HG03175 (cell line): Measurements from ENCODE around the gene CGNL1.

ENCODE experiments used
- ATAC-seq: cut with Tn5 transposase; IDR thresholded peaks from one replicate; pipeline ENCODE4 v1.9.1; 2021; ENCODE audit warnings: mild to moderate bottlenecking, moderate library complexity; ENCODE audit not compliant: unreplicated experiment

The CGNL1 gene

DNA sequence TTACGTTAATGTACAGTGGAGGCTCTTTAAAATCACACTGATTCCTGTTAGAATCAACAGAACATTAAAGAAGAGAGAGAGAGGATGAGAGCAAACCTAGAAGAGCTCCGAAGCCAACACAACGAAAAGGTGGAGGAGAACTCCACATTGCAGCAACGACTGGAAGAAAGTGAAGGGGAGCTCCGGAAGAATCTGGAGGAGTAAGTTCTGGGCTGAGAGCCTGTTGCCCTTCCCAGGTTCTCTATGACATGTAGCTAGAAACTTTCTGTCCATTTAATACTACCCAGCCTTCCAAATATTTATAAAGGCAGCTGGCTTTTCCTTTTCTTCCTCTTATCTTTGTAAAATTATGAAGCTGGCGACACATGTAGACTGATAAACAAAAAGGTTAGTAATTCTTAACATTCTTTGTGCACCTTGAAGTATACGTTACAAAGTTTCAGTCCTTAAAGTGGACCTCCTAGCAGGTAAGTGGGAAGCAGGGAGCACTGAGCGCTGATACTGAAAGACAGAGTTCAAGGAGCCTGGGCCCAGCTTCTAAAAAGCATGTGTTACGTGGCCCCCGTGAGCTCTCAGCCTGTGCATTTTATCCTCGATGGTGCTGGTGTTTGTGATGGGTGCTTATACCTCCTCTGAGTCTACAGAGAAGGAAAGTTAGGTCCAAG is 75.9 kb downstream of the CGNL1 start:
- ATAC-seq, result no peak

DNA sequence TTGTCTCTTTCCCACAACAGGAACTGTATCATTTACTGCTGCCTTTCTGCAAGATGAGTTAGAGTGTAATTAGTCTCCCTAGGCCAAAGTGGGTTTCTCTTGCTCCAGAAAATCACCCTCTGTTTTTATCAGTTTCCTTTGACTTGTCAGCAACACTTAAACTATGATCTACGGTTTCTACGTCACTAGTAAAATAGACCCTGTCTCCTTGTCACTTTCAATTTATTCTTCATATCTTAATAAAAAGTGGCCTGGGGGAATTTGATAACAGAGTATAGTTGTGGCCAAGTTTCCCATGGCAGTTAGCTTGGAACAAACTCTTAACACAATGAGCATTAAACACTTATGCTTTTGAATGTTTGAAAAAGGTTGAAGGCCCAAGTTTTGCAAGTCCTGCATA is 79.6 kb downstream of the CGNL1 start:
- ATAC-seq, result no peak

DNA sequence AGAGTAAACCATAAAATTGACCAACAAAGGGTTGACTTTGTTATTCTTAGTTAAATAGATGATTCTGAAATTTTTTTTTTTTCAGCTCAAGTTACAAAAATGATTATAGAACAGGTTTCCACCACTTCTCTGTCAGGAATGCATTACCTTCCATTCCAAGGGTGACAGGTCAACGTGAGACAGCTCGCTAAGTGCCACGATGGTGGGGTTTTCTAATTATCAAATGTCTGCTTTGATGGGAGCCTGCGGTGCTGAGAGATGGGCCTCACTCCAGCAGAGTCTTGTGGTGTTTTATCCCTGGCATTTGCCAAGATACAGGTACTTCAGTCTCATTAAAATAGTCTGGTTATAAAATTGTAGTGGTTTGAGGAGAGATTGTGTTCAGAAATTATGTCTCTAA is 80.3 kb downstream of the CGNL1 start:
- ATAC-seq, result no peak

DNA sequence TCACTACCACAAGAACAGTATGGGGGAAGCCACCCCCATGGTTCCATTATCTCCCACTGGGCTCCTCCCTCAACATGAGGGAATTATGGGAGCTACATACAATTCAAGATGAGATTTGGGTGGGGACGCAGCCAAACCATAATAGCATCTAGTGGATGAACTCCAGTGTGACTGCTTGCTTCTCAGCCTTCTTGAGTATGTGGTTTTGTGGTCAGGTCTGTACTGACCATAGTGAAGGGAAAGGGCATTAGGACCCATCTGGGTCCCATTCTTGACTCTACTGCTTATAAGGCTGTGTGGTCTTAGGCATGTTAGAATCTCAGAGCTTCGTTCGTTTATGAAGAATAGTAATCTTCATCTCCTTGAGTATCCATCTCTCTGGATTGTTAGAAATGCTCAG is 81.4 kb downstream of the CGNL1 start:
- ATAC-seq, result no peak

DNA sequence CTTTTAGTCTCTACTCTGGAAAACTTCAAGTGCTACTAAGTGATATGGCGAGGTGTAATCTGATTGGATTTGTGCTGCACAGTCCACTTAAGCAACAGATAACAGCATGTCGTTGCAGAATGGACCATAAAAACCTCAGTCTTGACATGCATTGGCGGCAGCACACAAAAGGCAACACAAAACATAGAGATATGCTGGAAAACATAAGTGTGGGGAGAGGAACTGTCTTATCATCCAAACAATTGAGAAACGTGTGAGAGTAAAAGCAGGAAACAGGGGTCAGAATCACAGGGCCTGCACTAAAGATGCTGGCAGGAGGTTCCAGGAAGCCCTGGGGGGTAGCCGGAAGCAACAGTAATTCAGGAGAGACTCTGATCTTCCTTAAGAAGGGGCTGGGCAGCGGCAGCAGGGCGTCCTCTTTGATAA is 82.1 kb downstream of the CGNL1 start:
- no peak for ATAC-seq

DNA sequence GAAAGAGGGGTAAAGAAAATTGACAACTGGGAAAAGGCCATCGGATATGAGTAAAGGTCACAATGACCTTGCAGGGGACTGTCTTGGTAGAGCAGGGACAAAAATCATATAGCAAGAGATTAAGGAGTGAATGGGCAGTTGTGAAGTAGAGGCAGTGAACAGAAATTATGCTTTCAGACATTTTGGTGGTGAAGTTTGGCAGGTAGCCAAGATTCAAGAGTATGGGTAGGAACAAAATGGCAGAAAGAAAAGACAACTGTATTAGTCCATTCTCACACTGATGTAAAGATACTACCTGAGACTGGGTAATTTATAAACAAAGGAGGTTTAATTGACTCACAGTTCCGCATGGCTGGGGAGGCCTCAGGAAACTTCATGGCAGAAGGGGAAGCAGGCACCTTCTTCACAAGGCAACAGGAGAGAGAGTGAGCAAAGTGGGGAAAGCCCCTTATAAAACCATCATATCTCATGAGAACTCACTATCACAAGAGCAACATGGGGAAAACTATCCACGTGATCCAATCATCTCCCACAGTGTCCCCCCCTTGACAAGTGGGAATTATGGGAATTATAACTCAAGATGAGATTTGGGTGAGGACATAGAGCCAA is 84.0 kb downstream of the CGNL1 start:
- no peak for ATAC-seq

DNA sequence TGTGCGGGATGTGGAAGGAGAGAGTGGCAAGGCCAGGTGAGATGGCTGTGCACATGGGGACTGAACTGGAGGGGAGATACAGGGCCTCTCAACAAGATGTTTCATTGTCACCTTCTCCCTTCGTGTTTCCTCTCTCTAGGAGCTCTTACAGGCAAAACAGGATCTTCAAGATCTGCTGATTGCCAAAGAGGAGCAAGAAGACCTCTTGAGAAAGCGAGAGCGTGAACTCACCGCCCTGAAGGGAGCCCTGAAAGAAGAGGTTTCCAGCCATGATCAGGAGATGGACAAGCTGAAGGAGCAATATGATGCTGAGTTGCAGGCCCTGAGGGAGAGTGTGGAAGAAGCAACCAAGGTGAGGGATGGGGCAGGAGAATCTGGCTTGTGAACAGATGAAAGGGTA is 85.2 kb downstream of the CGNL1 start:
- no peak for ATAC-seq

DNA sequence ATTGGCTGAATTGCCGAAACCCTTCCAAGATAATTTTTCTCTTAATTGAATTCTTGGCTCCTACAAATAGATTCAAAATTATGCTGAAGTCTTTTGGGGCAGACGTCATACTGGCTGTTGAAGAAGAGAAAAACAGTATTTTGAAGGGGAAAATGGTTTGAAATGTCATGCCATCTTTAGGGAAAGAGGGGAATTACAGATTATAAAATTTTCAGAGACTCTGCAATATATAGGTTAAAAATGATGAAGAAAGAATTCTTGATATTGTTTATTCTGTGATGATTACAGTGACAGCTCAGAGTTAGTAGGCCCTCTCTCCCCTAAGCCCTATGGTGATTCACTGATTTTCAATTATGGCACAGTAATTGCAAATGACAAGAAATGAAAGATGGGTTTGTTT is 86.1 kb downstream of the CGNL1 start:
- no peak for ATAC-seq

DNA sequence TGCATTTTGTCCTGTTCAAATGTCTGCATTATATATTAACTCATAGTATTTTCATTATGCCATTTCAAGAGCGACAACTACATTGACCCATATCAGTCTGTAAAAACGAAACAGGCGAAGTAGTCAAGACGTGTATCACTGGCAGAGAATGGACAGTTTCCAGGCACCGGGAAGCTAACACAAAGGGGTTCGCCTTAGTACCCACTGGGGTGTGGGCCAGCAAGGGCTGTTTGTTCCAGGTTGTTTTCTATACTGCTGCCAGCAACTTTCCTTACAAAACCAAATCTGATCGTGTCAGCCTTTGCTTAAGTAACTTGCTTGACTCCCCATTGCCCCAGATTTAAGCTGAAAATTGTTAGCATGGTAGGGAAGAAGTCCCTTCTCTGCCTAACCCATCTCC is 87.1 kb downstream of the CGNL1 start:
- ATAC-seq, result no peak

DNA sequence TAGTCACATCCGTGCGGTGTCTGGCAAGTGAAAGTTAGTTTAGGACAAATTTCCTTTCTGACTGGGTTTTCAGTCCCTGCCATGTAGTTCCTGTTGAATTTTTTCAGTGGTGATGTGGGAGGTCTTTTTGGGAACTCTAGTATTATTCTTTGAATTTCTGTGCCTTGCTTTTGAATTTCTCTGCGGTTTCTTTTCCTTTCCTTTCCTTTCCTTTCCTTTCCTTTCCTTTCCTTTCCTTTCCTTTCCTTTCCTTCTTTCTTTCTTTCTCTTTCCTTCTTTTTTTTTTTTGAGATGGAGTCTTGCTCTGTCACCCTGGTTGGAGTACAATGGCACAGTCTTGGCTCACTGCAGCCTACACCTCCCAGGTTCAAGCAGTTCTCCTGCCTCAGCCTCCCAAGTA is 88.2 kb downstream of the CGNL1 start:
- no peak for ATAC-seq

DNA sequence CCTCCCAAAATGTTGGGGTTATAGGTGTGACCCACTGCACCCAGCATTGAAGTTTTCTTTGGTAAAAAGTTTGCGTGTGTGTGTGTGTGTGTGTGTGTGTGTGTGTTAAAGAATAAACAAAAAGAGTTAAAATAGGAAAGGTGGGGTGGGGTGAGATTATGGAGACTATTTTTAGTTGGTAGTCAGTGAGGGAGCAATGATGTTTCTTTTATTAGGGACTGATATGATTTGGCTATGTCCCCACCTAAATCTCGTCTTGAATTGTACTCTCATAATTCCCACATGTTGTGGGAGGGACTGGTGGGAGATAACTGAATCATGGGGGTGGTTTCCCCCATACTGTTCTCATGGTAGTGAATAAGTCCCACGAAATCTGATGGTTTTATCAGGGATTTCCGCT is 92.2 kb downstream of the CGNL1 start:
- ATAC-seq, result no peak

DNA sequence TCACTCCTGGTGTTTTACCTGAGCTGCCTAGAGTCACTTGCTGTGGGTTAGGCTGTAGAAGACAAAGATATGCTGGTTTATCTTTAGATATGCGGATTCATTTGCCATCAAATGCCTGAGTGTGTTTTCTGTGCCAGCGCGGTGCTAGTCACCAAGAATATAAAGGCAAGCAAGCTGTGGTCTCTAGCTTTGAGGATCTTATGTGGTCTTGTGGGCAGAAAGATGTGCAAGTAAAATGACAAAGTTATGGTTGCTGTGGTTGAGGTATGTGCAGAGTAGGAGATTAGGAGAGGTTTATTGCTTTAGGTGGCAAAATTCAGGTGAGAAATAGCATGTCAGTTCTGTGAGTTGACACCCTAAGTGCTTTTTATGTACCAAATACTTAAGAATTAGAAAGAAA is 94.2 kb downstream of the CGNL1 start:
- ATAC-seq, result no peak

DNA sequence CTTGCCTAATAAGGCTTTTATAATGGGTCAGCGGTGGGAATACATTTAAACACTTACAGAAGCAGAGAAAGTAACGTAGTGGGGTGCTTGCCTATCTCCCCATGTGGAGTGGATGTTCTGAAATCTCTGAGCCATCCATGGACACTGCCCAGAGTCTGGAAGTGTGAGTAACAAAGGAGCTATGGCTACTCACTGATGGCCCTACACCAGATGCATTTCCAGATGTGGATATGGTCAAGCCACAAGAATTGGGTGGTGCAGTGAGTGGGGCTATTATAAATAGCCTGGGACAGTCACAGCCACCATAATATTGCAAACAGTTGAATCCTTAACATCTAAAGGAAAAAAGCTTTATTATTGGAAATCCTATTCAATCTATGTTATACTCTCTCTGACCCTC is 96.6 kb downstream of the CGNL1 start:
- no peak for ATAC-seq

DNA sequence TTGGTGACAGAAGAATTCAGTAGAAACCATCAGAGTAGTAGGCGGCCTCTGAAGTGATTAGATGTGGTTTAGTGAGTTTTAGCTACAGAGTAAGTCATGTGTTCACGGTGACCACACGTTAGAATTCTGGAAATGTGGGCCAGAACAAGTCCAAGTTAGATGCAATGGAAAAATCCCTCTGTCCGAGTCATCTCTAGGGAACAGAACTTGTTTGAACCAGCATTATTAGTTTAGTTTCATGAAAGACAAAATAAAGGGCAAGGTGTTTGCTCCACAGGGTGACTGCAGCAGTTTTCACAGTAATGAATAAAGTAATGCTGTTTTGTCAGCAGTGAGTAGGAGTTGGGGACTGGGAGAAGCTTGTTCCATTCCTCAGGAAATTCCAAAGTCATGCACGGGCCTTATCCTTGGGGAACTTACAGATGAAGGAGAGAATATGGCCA is 100.2 kb downstream of the CGNL1 start:
- ATAC-seq, result no peak

DNA sequence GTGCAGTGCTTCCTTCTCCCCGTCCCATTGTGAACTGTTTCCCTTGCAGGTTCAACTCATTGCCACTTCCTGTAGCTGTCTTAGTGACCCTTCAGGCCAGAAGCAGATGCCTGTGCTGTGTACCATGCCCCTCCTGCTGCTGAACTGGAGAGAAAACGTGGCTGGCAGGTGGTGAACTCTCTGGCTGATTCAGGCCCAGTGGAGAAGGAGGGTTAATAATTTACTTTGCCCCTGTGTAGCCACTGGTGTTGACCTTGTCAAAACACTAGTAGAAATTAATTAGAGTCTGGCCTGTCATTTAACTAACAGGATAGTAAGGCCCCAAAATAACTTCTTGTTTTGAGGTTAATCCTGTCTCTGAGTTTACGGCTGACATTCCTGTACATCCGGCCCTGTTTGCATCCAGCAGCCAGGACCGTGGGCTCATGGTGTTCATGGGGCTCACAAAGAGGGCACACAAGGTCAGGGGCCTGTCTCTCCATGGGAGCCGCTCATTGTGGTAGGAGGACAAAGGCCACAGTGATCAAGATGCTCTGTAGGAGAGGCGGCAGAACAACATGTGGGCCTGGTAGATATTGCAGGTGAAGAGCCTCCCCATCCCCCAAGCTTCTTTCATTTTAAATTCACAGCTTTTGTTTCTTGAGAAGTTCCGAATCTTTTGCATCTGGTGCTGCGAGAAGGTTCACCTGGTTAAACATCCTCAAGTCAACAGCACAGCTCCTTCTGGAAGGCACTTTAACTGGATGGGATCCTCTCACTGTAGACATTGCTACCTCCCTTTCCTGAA is 101.6 kb downstream of the CGNL1 start:
- ATAC-seq, result peak; percentile 75

DNA sequence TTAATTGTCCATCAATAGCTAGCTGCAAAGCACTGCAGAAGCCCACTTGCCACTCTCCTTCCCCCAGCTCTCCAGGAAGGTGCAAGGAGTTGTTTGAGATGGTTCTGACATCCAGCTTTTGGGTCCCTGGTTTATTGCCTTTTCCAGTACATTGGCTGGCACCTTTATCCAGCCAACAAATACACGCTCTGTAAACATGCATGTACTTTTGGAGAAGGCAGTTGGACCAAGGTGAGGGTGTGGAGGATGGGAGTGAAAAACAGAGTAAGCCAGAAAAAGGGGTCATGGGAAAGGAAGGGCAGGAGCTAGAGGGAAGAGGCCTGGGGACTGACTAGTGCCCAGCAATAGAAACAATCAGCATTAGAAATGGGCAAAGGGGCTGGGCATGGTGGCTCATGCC is 102.7 kb downstream of the CGNL1 start:
- ATAC-seq, result no peak

DNA sequence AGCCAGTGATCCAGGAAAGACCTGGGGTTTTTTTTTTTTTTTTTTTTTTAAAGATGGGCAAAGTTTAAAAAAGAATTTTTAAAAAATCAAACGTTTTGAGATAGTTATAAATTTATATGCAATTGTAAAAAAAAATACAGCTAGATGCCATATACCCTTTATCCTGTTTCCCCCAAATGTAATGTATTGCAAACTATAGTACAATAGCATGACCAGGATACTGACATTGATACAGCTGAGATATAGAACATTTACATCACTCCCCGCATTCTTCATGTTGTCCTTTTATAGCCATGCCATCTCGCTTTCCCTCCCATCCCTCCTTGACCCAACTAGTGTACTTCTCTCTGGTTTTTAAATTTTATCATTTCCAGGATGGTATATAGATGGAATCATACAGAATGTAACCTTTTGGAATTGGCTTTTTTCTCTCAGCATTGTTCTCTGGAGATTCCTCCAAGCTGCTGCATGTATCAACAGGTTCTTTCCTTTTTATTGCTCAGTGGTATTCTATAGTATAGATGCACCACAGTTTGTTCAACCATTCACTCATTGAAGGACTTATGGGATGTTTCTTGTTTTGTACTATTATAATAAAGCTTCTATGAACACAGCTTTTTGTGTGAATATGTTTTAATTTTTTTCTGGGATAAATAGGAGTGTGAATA is 104.9 kb downstream of the CGNL1 start:
- no peak for ATAC-seq

DNA sequence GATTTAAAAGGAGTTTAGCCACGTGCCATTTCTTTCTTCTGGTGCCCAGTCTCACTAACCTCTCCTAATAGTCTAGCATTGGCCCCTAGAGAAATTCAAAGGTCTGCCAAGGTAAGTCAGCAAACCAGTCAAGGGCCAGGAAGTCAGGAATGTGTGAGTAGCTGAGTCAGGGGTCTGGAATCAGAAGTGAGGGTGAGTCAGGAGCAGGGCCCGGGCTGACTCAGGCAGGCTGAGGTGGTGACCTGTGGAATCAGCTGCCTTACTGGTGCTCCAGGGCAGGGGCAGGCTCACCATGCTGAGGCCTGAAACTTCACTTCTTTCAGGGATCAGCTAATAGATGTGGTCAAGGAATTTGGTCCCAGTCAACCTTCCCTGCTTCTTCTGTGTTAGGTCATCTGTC is 109.6 kb downstream of the CGNL1 start:
- ATAC-seq, result no peak

DNA sequence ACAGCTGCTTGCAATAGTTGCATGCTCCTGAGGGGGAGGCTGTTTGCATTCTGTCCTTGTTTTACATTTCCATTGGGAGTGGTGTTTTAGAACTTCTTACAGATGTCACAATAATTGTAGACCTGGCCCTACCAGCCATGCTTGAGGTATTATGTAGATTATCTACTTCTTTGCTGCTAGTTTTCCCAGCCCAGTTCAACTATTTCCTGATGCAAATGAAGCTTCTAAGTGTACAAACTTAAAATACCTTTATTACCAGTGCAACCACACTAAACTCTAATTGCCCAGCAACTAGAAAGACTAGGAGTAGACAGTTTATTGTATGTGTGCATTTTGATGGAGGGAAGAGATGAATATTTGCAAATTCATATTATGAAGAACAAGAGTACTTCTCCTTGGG is 110.5 kb downstream of the CGNL1 start:
- ATAC-seq, result no peak

DNA sequence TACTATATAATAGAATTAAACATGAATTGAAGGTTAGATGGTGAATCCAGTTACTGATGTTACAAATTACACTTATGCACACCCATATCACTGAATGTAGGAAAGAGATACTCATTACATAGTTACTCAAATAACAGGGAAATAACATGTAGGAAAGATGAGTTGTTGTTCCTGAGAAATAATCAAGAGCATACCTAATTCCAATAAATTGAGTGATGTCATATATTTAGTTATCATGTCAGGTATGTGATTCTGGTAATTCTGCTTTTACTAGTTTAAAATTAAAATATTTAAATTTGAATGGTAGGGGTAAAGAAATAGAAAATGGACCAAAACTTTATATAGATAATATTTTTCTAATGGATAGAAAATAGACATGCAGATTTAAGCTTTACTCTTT is 112.8 kb downstream of the CGNL1 start:
- no peak for ATAC-seq

DNA sequence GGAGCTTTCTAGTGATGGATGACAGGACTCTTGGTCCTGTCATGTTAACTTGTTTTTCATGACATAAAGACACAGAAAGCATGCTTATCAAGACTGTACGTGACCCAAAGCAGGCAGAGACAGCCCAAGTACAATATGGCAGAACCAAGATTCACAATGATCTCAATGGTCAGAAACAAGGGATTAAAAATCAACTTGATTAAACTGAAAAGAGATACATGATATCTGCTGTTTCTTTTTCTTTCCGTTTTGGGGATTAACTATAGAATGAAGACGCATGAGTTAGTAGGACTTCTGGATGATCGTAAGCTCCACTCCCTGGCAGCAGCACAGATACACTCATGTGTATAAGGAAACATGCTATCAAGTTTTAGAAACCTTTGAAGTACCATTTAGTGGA is 117.0 kb downstream of the CGNL1 start:
- no peak for ATAC-seq

DNA sequence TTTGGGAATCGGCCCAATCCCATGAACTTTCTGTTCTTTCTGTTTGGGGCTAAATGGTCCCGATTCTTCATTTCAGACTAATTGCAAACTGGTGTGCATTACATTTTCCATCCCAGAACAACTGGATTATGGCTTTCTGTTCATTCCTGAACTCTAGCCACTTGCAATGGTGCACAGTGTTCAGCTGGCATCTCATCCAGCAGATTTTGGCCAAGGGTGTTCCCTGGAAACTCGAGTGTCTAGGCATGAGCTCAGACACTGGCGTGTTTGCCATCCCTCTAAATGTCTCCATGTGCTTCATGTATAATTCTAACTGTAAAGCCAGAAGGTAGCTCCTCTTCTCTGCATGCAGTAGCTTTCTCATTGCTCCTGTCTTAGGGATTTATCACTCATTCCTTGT is 118.3 kb downstream of the CGNL1 start:
- ATAC-seq, result no peak
